ENCODE results near the gene AUTS2.

GRCh38 chr7:70420381-70420662 is 822.0 kb downstream of the AUTS2 start:
- no peak for TF ChIP-seq EZH2 (IDR thresholded peaks at IDR 0.05; ENCODE audit: borderline replicate concordance, insufficient read depth, low read length, poor library complexity, severe bottlenecking)
- TF ChIP-seq, protein P1, sequence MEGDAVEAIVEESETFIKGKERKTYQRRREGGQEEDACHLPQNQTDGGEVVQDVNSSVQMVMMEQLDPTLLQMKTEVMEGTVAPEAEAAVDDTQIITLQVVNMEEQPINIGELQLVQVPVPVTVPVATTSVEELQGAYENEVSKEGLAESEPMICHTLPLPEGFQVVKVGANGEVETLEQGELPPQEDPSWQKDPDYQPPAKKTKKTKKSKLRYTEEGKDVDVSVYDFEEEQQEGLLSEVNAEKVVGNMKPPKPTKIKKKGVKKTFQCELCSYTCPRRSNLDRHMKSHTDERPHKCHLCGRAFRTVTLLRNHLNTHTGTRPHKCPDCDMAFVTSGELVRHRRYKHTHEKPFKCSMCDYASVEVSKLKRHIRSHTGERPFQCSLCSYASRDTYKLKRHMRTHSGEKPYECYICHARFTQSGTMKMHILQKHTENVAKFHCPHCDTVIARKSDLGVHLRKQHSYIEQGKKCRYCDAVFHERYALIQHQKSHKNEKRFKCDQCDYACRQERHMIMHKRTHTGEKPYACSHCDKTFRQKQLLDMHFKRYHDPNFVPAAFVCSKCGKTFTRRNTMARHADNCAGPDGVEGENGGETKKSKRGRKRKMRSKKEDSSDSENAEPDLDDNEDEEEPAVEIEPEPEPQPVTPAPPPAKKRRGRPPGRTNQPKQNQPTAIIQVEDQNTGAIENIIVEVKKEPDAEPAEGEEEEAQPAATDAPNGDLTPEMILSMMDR (IDR thresholded peaks at IDR 0.05; ENCODE audit: poor library complexity, severe bottlenecking) = no peak
